Mammary epithelial cell (primary cell): Measurements from ENCODE around the gene RMDN2.

Experiments
- CTCF ChIP-seq, 2 donors: IDR thresholded peaks in 1 of 2; conservative IDR thresholded peaks in 1 of 2; 2 replicates each; pipeline ENCODE4 v1.5.1; 2011 to 2012; ENCODE audit warnings: inconsistent platforms in 2 of 2, low read length in 2 of 2, mild to moderate bottlenecking in 2 of 2, control low read depth in 1 of 2, low read depth in 1 of 2; ENCODE audit not compliant: insufficient read depth in 1 of 2; ENCODE audit errors: extremely low read depth in 1 of 2
- EZH2 ChIP-seq: IDR thresholded peaks from 2 replicates; pipeline ENCODE4 v1.6.1; 2012; ENCODE audit warnings: low read length, inconsistent platforms, borderline replicate concordance

- TF ChIP-seq CTCF (conservative IDR thresholded peaks at IDR 0.05 in 1 of 2, IDR thresholded peaks at IDR 0.05 in 1 of 2; ENCODE audit: extremely low read depth in 1 of 2, insufficient read depth in 1 of 2, low read depth in 1 of 2, low read length in 2 of 2) (no peak), EZH2 (no peak)
Measured at GRCh38 chr2:38037325-38037724, 112.2 kb downstream of the RMDN2 start.
